ENCODE results near the gene PACRG. TPM values are rescaled to one million over a fixed set of nuclear protein-coding genes. Genes with fewer than 3 reads are reported as not detected.

Gene PACRG
- polyA plus RNA-seq, 2 of the 4 experiments (the other 2 are of a cell fraction) = 0.14 to 0.30 TPM

DNA sequence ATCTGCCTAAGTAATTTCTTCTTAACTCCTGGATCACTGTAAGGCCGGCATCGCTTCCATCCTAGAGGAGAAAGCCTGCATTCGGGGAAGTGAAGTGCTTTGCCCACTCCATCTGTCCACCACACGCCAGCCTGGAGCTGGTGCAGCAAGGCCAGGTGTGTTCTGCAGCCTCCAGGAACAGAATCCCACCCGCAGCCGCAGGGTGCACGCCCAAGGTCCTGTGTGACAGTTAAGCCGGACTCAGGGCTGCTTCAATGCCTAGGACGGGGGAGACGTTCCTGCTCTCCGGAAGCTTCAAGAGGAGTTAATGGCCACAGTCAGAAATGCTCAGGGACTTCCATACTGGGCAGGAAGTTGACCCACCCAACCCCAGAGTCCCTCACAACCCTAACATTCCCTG, 600.6 kb downstream of the PACRG start:
- Histone ChIP-seq H3K27ac (no peak overlapping the region), H3K4me3 (no peak overlapping the region), H3K9me3 (no peaks in the 10 kb centered on the region), H3K4me1 (peaks cover 34% of the 10 kb centered on the region), H3K4me2 (no peak overlapping the region)
- WGBS (ENCODE audit: missing lambda C conversion rate) = 83% methylated on average over 9 of the region's 11 CpGs
- no peak for DNase-seq (ENCODE audit: low read depth in 1 of 2, low spot score in 1 of 2)
- CTCF ChIA-PET = no interaction called here
- no peak for FAIRE-seq
- TF ChIP-seq ZSCAN20 (CRISPR knock-in tag; IDR thresholded peaks at IDR 0.05) = no peak
- TF ChIP-seq CBX2 (IDR thresholded peaks at IDR 0.05; ENCODE audit: borderline replicate concordance, low read depth) = no peak
- TF ChIP-seq MYC (IDR thresholded peaks at IDR 0.05; ENCODE audit: borderline replicate concordance, low read length) = no peak
- TF ChIP-seq RAD21 (conservative IDR thresholded peaks at IDR 0.05 in 1 of 2, IDR thresholded peaks at IDR 0.05 in 1 of 2) = no peak
- no peak for TF ChIP-seq E2F6 (IDR thresholded peaks at IDR 0.05; ENCODE audit: borderline replicate concordance, low read depth)
- TF ChIP-seq MAFK (IDR thresholded peaks at IDR 0.05; ENCODE audit: partially characterized antibody) = no peak
- no peak for TF ChIP-seq GATA3 (IDR thresholded peaks at IDR 0.05; ENCODE audit: borderline replicate concordance)
- TF ChIP-seq KDM5A (IDR thresholded peaks at IDR 0.05) = no peak
- TF ChIP-seq MAX (IDR thresholded peaks at IDR 0.05) = no peak
- TF ChIP-seq CHD2 (IDR thresholded peaks at IDR 0.05; ENCODE audit: low read length, partially characterized antibody) = no peak
- TF ChIP-seq MAZ (IDR thresholded peaks at IDR 0.05; ENCODE audit: borderline replicate concordance, low read depth, low read length) = no peak
- TF ChIP-seq SREBF2 (IDR thresholded peaks at IDR 0.05) = no peak
- TF ChIP-seq HDAC2 (IDR thresholded peaks at IDR 0.05) = no peak
- no peak for TF ChIP-seq NR3C1 (IDR thresholded peaks at IDR 0.05)
- no peak for TF ChIP-seq NFE2L2 (conservative IDR thresholded peaks at IDR 0.05; ENCODE audit: low read length)
- TF ChIP-seq RCOR1 (IDR thresholded peaks at IDR 0.05; ENCODE audit: low read depth, low read length) = no peak
- POLR2A ChIA-PET = no interaction called here
- ATAC-seq = no peak

- CTCF ChIA-PET = no interaction called here
- POLR2A ChIA-PET = no interaction called here
- no peak for ATAC-seq
These were observed 602.2 kb downstream of the PACRG start for GRCh38 chr6:163329991-163330390.

GRCh38 chr6:163331245-163331644, 603.5 kb downstream of the PACRG start:
- TF ChIP-seq PHF8 (IDR thresholded peaks at IDR 0.05; ENCODE audit: borderline replicate concordance, low read depth) (no peak), JUN (IDR thresholded peaks at IDR 0.05) (no peak), POLR2AphosphoS2 (conservative IDR thresholded peaks at IDR 0.05; ENCODE audit: low read length) (no peak), NR3C1 (IDR thresholded peaks at IDR 0.05) (no peak), MAFK (IDR thresholded peaks at IDR 0.05; ENCODE audit: partially characterized antibody) (no peak), KDM1A (IDR thresholded peaks at IDR 0.05; ENCODE audit: low read depth) (no peak), CBX8 (IDR thresholded peaks at IDR 0.05) (no peak), RNF2 (IDR thresholded peaks at IDR 0.05; ENCODE audit: borderline replicate concordance, low read depth) (no peak), SMC3 (IDR thresholded peaks at IDR 0.05) (no peak), TFCP2L1 (CRISPR knock-in tag; IDR thresholded peaks at IDR 0.05) (no peak), FOXS1 (CRISPR knock-in tag; IDR thresholded peaks at IDR 0.05) (no peak), MAZ (IDR thresholded peaks at IDR 0.05; ENCODE audit: borderline replicate concordance, low read depth, low read length) (no peak), RAD21 (conservative IDR thresholded peaks at IDR 0.05 in 1 of 2, IDR thresholded peaks at IDR 0.05 in 1 of 2) (no peak), CEBPB (IDR thresholded peaks at IDR 0.05) (no peak), POLR2A (IDR thresholded peaks at IDR 0.05; ENCODE audit: low read length) (no peak)
- TF ChIP-seq, protein P1, sequence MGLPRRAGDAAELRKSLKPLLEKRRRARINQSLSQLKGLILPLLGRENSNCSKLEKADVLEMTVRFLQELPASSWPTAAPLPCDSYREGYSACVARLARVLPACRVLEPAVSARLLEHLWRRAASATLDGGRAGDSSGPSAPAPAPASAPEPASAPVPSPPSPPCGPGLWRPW (IDR thresholded peaks at IDR 0.05) = no peak
- TF ChIP-seq, protein P2, sequence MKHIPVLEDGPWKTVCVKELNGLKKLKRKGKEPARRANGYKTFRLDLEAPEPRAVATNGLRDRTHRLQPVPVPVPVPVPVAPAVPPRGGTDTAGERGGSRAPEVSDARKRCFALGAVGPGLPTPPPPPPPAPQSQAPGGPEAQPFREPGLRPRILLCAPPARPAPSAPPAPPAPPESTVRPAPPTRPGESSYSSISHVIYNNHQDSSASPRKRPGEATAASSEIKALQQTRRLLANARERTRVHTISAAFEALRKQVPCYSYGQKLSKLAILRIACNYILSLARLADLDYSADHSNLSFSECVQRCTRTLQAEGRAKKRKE (CRISPR knock-in tag; IDR thresholded peaks at IDR 0.05; ENCODE audit: low read depth) = no peak
- ATAC-seq (no peak), DNase-seq (ENCODE audit: low read depth in 1 of 2, low spot score in 1 of 2) (no peak), FAIRE-seq (no peak)
- Histone ChIP-seq H3K27ac (no peak overlapping the region), H3K4me3 (no peak overlapping the region), H3K4me1 (peaks cover 8% of the 10 kb centered on the region; the same call in 2 of the 3 replicates), H3K4me2 (no peak overlapping the region), H3K9me3 (no peaks in the 10 kb centered on the region)
- POLR2A ChIA-PET = no interaction called here
- CTCF ChIA-PET = no interaction called here
- 100% methylated on average over 4 of the region's 9 CpGs for WGBS (ENCODE audit: missing lambda C conversion rate)

More at GRCh38 chr6:163329991-163330390, 602.2 kb downstream of the PACRG start:
- no peak for TF ChIP-seq MAZ (IDR thresholded peaks at IDR 0.05; ENCODE audit: borderline replicate concordance, low read depth, low read length)
- TF ChIP-seq TP53 (CRISPR knock-in tag; IDR thresholded peaks at IDR 0.05) = no peak
- no peak for TF ChIP-seq EHMT2 (IDR thresholded peaks at IDR 0.05; ENCODE audit: low read depth)
- no peak for TF ChIP-seq ZC3H11A (IDR thresholded peaks at IDR 0.05)
- Histone ChIP-seq H3K4me3 (no peak overlapping the region), H3K27ac (peak overlapping the region in 1 of 2 experiments; percentile 55; a peak in 2 of 6 replicates), H3K4me2 (no peak overlapping the region), H3K9me3 (no peaks in the 10 kb centered on the region), H3K4me1 (peaks cover 20% of the 10 kb centered on the region)
- WGBS (ENCODE audit: missing lambda C conversion rate) = 77% methylated on average over 3 of the region's 9 CpGs
- FAIRE-seq (no peak), DNase-seq (ENCODE audit: low read depth in 1 of 2, low spot score in 1 of 2) (peak in 1 of 2 experiments; percentile 15)
